GM18511 (cell line): ENCODE measurements around the gene GPATCH8.

Experiments used
- ATAC-seq: cut with Tn5 transposase; IDR thresholded peaks from one replicate; pipeline ENCODE4 v1.9.1; 2021; ENCODE audit warnings: mild to moderate bottlenecking, moderate library complexity; ENCODE audit not compliant: unreplicated experiment

Gene GPATCH8

GRCh38 chr17:44464037-44464436 is 39.2 kb downstream of the GPATCH8 start:
- no peak for ATAC-seq

GRCh38 chr17:44451832-44452231 is 51.4 kb downstream of the GPATCH8 start:
- ATAC-seq: no peak

- ATAC-seq: no peak
These were observed 52.1 kb downstream of the GPATCH8 start for GRCh38 chr17:44451016-44451627.

GRCh38 chr17:44448412-44448811 is 54.8 kb downstream of the GPATCH8 start:
- no peak for ATAC-seq

GRCh38 chr17:44444735-44445105 is 58.5 kb downstream of the GPATCH8 start:
- ATAC-seq: no peak

GRCh38 chr17:44442806-44443205 is 60.4 kb downstream of the GPATCH8 start:
- ATAC-seq: no peak

- no peak for ATAC-seq
These were observed 64.0 kb downstream of the GPATCH8 start for GRCh38 chr17:44439168-44439567.

GRCh38 chr17:44438636-44439035 is 64.6 kb downstream of the GPATCH8 start:
- no peak for ATAC-seq

- no peak for ATAC-seq
These were observed 66.9 kb downstream of the GPATCH8 start for GRCh38 chr17:44436336-44436735.

GRCh38 chr17:44432254-44433157 is 70.7 kb downstream of the GPATCH8 start:
- no peak for ATAC-seq

- no peak for ATAC-seq
These were observed 78.3 kb downstream of the GPATCH8 start for GRCh38 chr17:44424828-44425461.

- ATAC-seq: no peak
These were observed 85.7 kb downstream of the GPATCH8 start for GRCh38 chr17:44417553-44417952.

- no peak for ATAC-seq
These were observed 86.5 kb downstream of the GPATCH8 start for GRCh38 chr17:44416558-44417289.

- ATAC-seq: no peak
These were observed 88.6 kb downstream of the GPATCH8 start for GRCh38 chr17:44414394-44415155.

- peak; percentile 18 for ATAC-seq
These were observed 93.7 kb downstream of the GPATCH8 start for GRCh38 chr17:44409309-44410028.

- ATAC-seq: peak; percentile 69
These were observed 94.4 kb downstream of the GPATCH8 start for GRCh38 chr17:44408786-44409185.

GRCh38 chr17:44402564-44403172 is 100.5 kb downstream of the GPATCH8 start:
- no peak for ATAC-seq

GRCh38 chr17:44400226-44400847 is 102.9 kb downstream of the GPATCH8 start:
- no peak for ATAC-seq
